CD14-positive monocyte (primary cell): ENCODE data around the gene EPHA3. TPM values are rescaled to one million over a fixed set of nuclear protein-coding genes. Genes with fewer than 3 reads are reported as not detected.

Experiments used
- DNase-seq, 3 donors: peaks; one replicate each; pipeline ENCODE4 v3.0.0-alpha.2; 2011 to 2022
- H2AFZ ChIP-seq: 2 replicates; pipeline ENCODE4 v1.6.0; 2012; ENCODE audit warnings: mild to moderate bottlenecking, low read depth, low read length, inconsistent platforms; ENCODE audit not compliant: insufficient read depth, poor library complexity, severe bottlenecking
- H3K27ac ChIP-seq, 2 donors: 1 replicate in 1 of 2; 2 replicates in 1 of 2; pipeline ENCODE4 v1.5.1; 2012 to 2013; ENCODE audit warnings: low read length in 2 of 2, control low read depth in 1 of 2, inconsistent platforms in 1 of 2, low read depth in 1 of 2, mild to moderate bottlenecking in 1 of 2
- H3K27me3 ChIP-seq, 2 donors: one replicate each; pipeline versions ENCODE4 v1.6.0 to v1.6.1; 2011 to 2013; ENCODE audit warnings: low read length in 2 of 2; ENCODE audit not compliant: control insufficient read depth in 2 of 2, insufficient read depth in 2 of 2
- H3K36me3 ChIP-seq, 2 donors: replicated peaks in 1 of 2; 1 replicate in 1 of 2; 2 replicates in 1 of 2; pipeline versions ENCODE4 v1.5.1 to v1.6.1; 2012 to 2013; ENCODE audit warnings: low read length in 2 of 2, control low read depth in 1 of 2, inconsistent platforms in 1 of 2, mild to moderate bottlenecking in 1 of 2; ENCODE audit not compliant: insufficient read depth in 2 of 2, control insufficient read depth in 1 of 2
- H3K4me1 ChIP-seq, 2 donors: 1 replicate in 1 of 2; 2 replicates in 1 of 2; pipeline versions ENCODE4 v1.5.1 to v1.6.1; 2012 to 2013; ENCODE audit warnings: low read length in 2 of 2, control low read depth in 1 of 2, inconsistent platforms in 1 of 2, mild to moderate bottlenecking in 1 of 2, moderate library complexity in 1 of 2; ENCODE audit not compliant: insufficient read depth in 2 of 2, control insufficient read depth in 1 of 2
- H3K4me2 ChIP-seq: replicated peaks from 2 replicates; pipeline ENCODE3; 2012; ENCODE audit warnings: low read length, moderate library complexity, mild to moderate bottlenecking; ENCODE audit not compliant: poor library complexity, severe bottlenecking; ENCODE audit errors: extremely low read depth
- H3K4me3 ChIP-seq, 3 experiments: fragments of 200-600 bp in 1 of 3; sonication (generic) in 1 of 3; replicated peaks in 1 of 3; 1 replicate in 2 of 3; 2 replicates in 1 of 3; pipeline ENCODE4 v1.5.1; 2011 to 2013; ENCODE audit warnings: low read length in 3 of 3, mild to moderate bottlenecking in 3 of 3, control low read depth in 2 of 3, low read depth in 2 of 3, inconsistent platforms in 1 of 3, moderate library complexity in 1 of 3
- H3K79me2 ChIP-seq: 2 replicates; pipeline ENCODE4 v1.6.0; 2012; ENCODE audit warnings: mild to moderate bottlenecking, control low read depth, inconsistent platforms, low read length, moderate library complexity; ENCODE audit not compliant: insufficient read depth
- H3K9ac ChIP-seq: 2 replicates; pipeline ENCODE4 v1.6.0; 2017; ENCODE audit warnings: low read length, mild to moderate bottlenecking; ENCODE audit not compliant: insufficient read depth, poor library complexity, severe bottlenecking
- H3K9me3 ChIP-seq, 2 donors: replicated peaks in 1 of 2; 1 replicate in 1 of 2; 2 replicates in 1 of 2; pipeline versions ENCODE4 v1.5.1 to v1.6.1; 2012 to 2013; ENCODE audit warnings: low read length in 2 of 2, control low read depth in 1 of 2; ENCODE audit not compliant: control insufficient read depth in 1 of 2, insufficient read depth in 1 of 2
- H4K20me1 ChIP-seq: 2 replicates; pipeline ENCODE4 v1.6.0; 2012; ENCODE audit warnings: mild to moderate bottlenecking, low read length, control low read depth, moderate library complexity; ENCODE audit not compliant: insufficient read depth
- H3K27ac Mint-ChIP-seq, 7 donors: one replicate each; pipeline ENCODE4 v1.8.0; 2020; ENCODE audit warnings: mild to moderate bottlenecking in 7 of 7, mixed read lengths in 7 of 7, moderate library complexity in 6 of 7, inconsistent platforms in 2 of 7
- H3K27me3 Mint-ChIP-seq, 3 donors: one replicate each; pipeline ENCODE4 v1.8.0; 2021 to 2022; ENCODE audit warnings: low read depth in 3 of 3, mild to moderate bottlenecking in 3 of 3, mixed read lengths in 3 of 3, moderate library complexity in 3 of 3, inconsistent platforms in 1 of 3
- H3K36me3 Mint-ChIP-seq, 2 donors: one replicate each; pipeline ENCODE4 v1.8.0; 2020; ENCODE audit warnings: mixed read lengths in 2 of 2, inconsistent platforms in 1 of 2, mild to moderate bottlenecking in 1 of 2
- H3K4me1 Mint-ChIP-seq: one replicate; pipeline ENCODE4 v1.8.0; 2020; ENCODE audit warnings: mild to moderate bottlenecking, mixed read lengths
- H3K4me3 Mint-ChIP-seq, 2 donors: one replicate each; pipeline ENCODE4 v1.8.0; 2020; ENCODE audit warnings: mild to moderate bottlenecking in 2 of 2, mixed read lengths in 2 of 2, moderate library complexity in 1 of 2
- H3K9me3 Mint-ChIP-seq, 7 donors: one replicate each; pipeline ENCODE4 v1.8.0; 2020 to 2022; ENCODE audit warnings: mixed read lengths in 7 of 7, mild to moderate bottlenecking in 6 of 7, moderate library complexity in 6 of 7, inconsistent platforms in 2 of 7
- CTCF ChIP-seq: fragments of 200-600 bp; IDR thresholded peaks from one replicate; pipeline ENCODE4 v1.8.0; 2022; ENCODE audit warnings: antibody characterized with exemption, mild to moderate bottlenecking
- WGBS: methylation state at CpG from one replicate; pipeline ENCODE4 v1.1.5; 2013; ENCODE audit warnings: missing lambda C conversion rate; ENCODE audit not compliant: insufficient coverage; 5-methylcytosine and 5-hydroxymethylcytosine counted together
- intact Hi-C, 2 donors: fragments of 100-400 bp; cut with micrococcal nuclease; formaldehyde crosslinking; loops; one replicate each; pipeline versions ENCODE4 v1.15.0 to v1.15.1; 2023
- polyA plus RNA-seq, 3 donors: library from polyadenylated mRNA; depleted of rRNA in 1 of 3; unstranded in 2 of 3; stranded (reverse) in 1 of 3; fragments of 300-500 nt in 2 of 3; fragments of >200 nt in 1 of 3; fragmentation: Illumina TruSeq in 2 of 3; gene quantifications; 1 replicate in 2 of 3; 2 replicates in 1 of 3; pipeline ENCODE4 v1.2.3, GENCODE V29; 2012 to 2021

The EPHA3 gene
- polyA plus RNA-seq, 3 donors: not detected

- Histone ChIP-seq H3K27ac (no peak overlapping the region), H3K9me3 (peaks cover 4% of the 10 kb centered on the region in 2 donors), H4K20me1 (no peaks in the 10 kb centered on the region), H3K4me3 (no peak overlapping the region), H3K79me2 (no peaks in the 10 kb centered on the region), H3K4me2 (no peak overlapping the region), H3K9ac (no peak overlapping the region), H3K27me3 (no peaks in the 10 kb centered on the region), H3K4me1 (no peaks in the 10 kb centered on the region), H3K36me3 (no peaks in the 10 kb centered on the region), H2AFZ (no peak overlapping the region)
- Mint-ChIP-seq H3K4me3 (no peak overlapping the region), H3K4me1 (no peaks in the 10 kb centered on the region), H3K9me3 (peaks cover 0 to 5% (median 2%) of the 10 kb centered on the region in 7 donors), H3K36me3 (no peaks in the 10 kb centered on the region), H3K27ac (no peak overlapping the region), H3K27me3 (no peaks in the 10 kb centered on the region)
- 79% methylated on average over 2 of the region's 2 CpGs for WGBS
- DNase-seq: no peak
- intact Hi-C loops: no loop called here
- TF ChIP-seq CTCF: no peak
Observed at GRCh38 chr3:89256882-89257281, 149.5 kb downstream of the EPHA3 start.

- peaks cover 3 to 7% (median 5%) of the 10 kb centered on the region in 7 donors for H3K9me3 Mint-ChIP-seq
- H3K4me1 Mint-ChIP-seq: no peaks in the 10 kb centered on the region
- DNase-seq: no peak
- H3K9me3 ChIP-seq: peaks cover 4 to 9% of the 10 kb centered on the region in 2 donors
- WGBS: 100% methylated on average over 1 of the region's 1 CpG
- TF ChIP-seq CTCF: no peak
- H3K27ac Mint-ChIP-seq: no peak overlapping the region
- H3K9ac ChIP-seq: no peak overlapping the region
- intact Hi-C loops: no loop called here
- H3K36me3 ChIP-seq: no peaks in the 10 kb centered on the region
- H3K4me3 Mint-ChIP-seq: no peak overlapping the region
- no peak overlapping the region for H2AFZ ChIP-seq
- H3K36me3 Mint-ChIP-seq: no peaks in the 10 kb centered on the region
- no peaks in the 10 kb centered on the region for H4K20me1 ChIP-seq
- H3K4me1 ChIP-seq: no peaks in the 10 kb centered on the region
- no peak overlapping the region for H3K4me2 ChIP-seq
- no peaks in the 10 kb centered on the region for H3K27me3 ChIP-seq
- H3K4me3 ChIP-seq: no peak overlapping the region
- no peak overlapping the region for H3K27ac ChIP-seq
- H3K79me2 ChIP-seq: no peaks in the 10 kb centered on the region
- no peaks in the 10 kb centered on the region for H3K27me3 Mint-ChIP-seq
Observed at GRCh38 chr3:89260721-89261120, 153.3 kb downstream of the EPHA3 start.
